IMR-90 (cell line): ENCODE results near the gene ANGPTL4. TPM values are rescaled to one million over a fixed set of nuclear protein-coding genes. Genes with fewer than 3 reads are reported as not detected.
A peak's percentile ranks its signal among the peaks of the same experiment; 100 is the strongest.

Source experiments
- MAZ ChIP-seq: IDR thresholded peaks from 2 replicates; pipeline ENCODE4 v1.6.1; 2012; ENCODE audit warnings: low read depth, mild to moderate bottlenecking, low read length, improper control_type of control experiment, moderate library complexity, borderline replicate concordance
- microRNA-seq, 2 experiments: library from miRNA; stranded (forward) in 1 of 2; unstranded in 1 of 2; fragments of 10-50 nt in 1 of 2; fragments of <30 nt in 1 of 2; gene quantifications in 1 of 2; microRNA quantifications in 1 of 2; one replicate each; pipeline versions ENCODE3 to v1.1.0; 2013 to 2020; ENCODE audit not compliant: insufficient read depth in 1 of 2, insufficient read length in 1 of 2, unreplicated experiment in 1 of 2
- polyA plus RNA-seq, 3 experiments: library from polyadenylated mRNA; depleted of rRNA; stranded (reverse); fragments of >200 nt; gene quantifications; 2 replicates each; pipeline ENCODE4 v1.2.3, GENCODE V29; 2012; ENCODE audit warnings: low replicate concordance in 1 of 3
- small RNA-seq, 5 experiments: library from RNA; depleted of rRNA; stranded (forward); fragments of <200 nt; gene quantifications; one replicate each; pipeline ENCODE3, GENCODE V24; 2012
- total RNA-seq: library from RNA; depleted of rRNA; stranded (reverse); fragments of >200 nt; gene quantifications from 2 replicates; pipeline ENCODE4 v1.2.3, GENCODE V29; 2012; rRNA removed

Gene ANGPTL4
- total and polyA plus RNA-seq, 2 of the 4 experiments (the other 2 are of a cell fraction), result 1.4 to 19.1 TPM

DNA sequence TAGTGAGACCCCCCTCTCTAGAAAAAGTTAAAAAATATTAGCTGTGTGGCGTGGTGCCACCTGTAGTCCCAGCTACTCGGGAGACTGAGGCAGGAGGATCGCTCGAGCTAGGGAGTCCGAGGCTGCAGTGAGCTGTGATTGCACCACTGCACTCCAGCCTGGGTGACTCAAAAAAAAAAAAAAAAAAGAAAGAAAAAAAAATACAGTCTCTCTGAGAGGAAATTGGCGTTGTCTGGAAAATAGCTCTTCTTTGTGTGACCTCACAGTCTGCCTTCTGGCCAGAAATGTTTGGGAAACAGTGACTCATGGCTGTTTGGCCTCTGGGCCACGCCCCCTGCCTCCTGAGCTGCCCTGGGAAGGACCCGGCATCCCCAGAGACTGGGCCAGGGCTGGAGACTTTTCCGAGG lies 59.9 kb downstream of the ANGPTL4 start (continued):
- TF ChIP-seq MAZ, result peak; percentile 29; the same call in 1 of the 2 replicates

Small RNA genes within 50 kb of the gene (microRNA-seq; reads per million reads assigned to microRNA genes)
- gene MIR4999, result 1.1 to 4.1 reads per million in 2 experiments

Small RNA genes within 50 kb of the gene (small RNA-seq; reads per million reads assigned to genes)
- gene MIR4999, result 0 to 10.8 (median 1.2) reads per million in 5 experiments

Other genes with a start within 250 kb of the ANGPTL4 start
- gene FBN3, start 214.6 kb upstream of the ANGPTL4 start, total RNA-seq, result not detected in 2 replicates
- gene FBN3, start 214.6 kb upstream of the ANGPTL4 start, polyA plus RNA-seq (2012; rRNA removed), result not detected in 2 replicates
- 3.2 and 3.9 TPM in 2 replicates for gene CERS4, start 154.8 kb upstream of the ANGPTL4 start, total RNA-seq
- 5.5 and 5.7 TPM in 2 replicates for gene CERS4, start 154.8 kb upstream of the ANGPTL4 start, polyA plus RNA-seq (2012; rRNA removed)
- gene CD320, start 55.8 kb upstream of the ANGPTL4 start, total RNA-seq, result 13.3 and 15.8 TPM in 2 replicates
- 78.5 and 101 TPM in 2 replicates for gene CD320, start 55.8 kb upstream of the ANGPTL4 start, polyA plus RNA-seq (2012; rRNA removed)
- gene NDUFA7, start 42.8 kb upstream of the ANGPTL4 start, total RNA-seq, result 15.8 and 20.6 TPM in 2 replicates
- 50.7 and 67.9 TPM in 2 replicates for gene NDUFA7, start 42.8 kb upstream of the ANGPTL4 start, polyA plus RNA-seq (2012; rRNA removed)
- gene RPS28, start 42.7 kb upstream of the ANGPTL4 start, total RNA-seq, result 104 and 143 TPM in 2 replicates
- gene RPS28, start 42.7 kb upstream of the ANGPTL4 start, polyA plus RNA-seq (2012; rRNA removed), result 643 and 742 TPM in 2 replicates
- gene KANK3, start 20.9 kb upstream of the ANGPTL4 start, total RNA-seq, result not detected in 2 replicates
- gene KANK3, start 20.9 kb upstream of the ANGPTL4 start, polyA plus RNA-seq (2012; rRNA removed), result 0.04 and 0.07 TPM in 2 replicates
- 8.2 and 12.2 TPM in 2 replicates for gene RAB11B, start 26.2 kb downstream of the ANGPTL4 start, total RNA-seq
- 117 and 120 TPM in 2 replicates for gene RAB11B, start 26.2 kb downstream of the ANGPTL4 start, polyA plus RNA-seq (2012; rRNA removed)
- 48.6 and 58.8 TPM in 2 replicates for gene MARCHF2, start 49.1 kb downstream of the ANGPTL4 start, total RNA-seq
- 33.8 and 39.1 TPM in 2 replicates for gene MARCHF2, start 49.1 kb downstream of the ANGPTL4 start, polyA plus RNA-seq (2012; rRNA removed)
- 75.6 and 90.5 TPM in 2 replicates for gene HNRNPM, start 80.8 kb downstream of the ANGPTL4 start, total RNA-seq
- 197 and 249 TPM in 2 replicates for gene HNRNPM, start 80.8 kb downstream of the ANGPTL4 start, polyA plus RNA-seq (2012; rRNA removed)
- not detected in 2 replicates for gene PRAM1, start 138.5 kb downstream of the ANGPTL4 start, total RNA-seq
- 0.09 TPM in 2 replicates for gene PRAM1, start 138.5 kb downstream of the ANGPTL4 start, polyA plus RNA-seq (2012; rRNA removed)
- 1.1 and 3.2 TPM in 2 replicates for gene ZNF414, start 150.0 kb downstream of the ANGPTL4 start, total RNA-seq
- gene ZNF414, start 150.0 kb downstream of the ANGPTL4 start, polyA plus RNA-seq (2012; rRNA removed), result 14.2 and 20.8 TPM in 2 replicates
- under 0.01 and 0.18 TPM in 2 replicates for gene MYO1F, start 213.3 kb downstream of the ANGPTL4 start, total RNA-seq
- gene MYO1F, start 213.3 kb downstream of the ANGPTL4 start, polyA plus RNA-seq (2012; rRNA removed), result 0.14 TPM in 2 replicates
- 2.8 and 3.4 TPM in 2 replicates for gene ADAMTS10, start 246.6 kb downstream of the ANGPTL4 start, total RNA-seq
- gene ADAMTS10, start 246.6 kb downstream of the ANGPTL4 start, polyA plus RNA-seq (2012; rRNA removed), result 11.5 and 15.1 TPM in 2 replicates